ENCODE data around the gene CEMIP. TPM values are rescaled to one million over a fixed set of nuclear protein-coding genes. Genes with fewer than 3 reads are reported as not detected.

The CEMIP gene
- total RNA-seq, 1 experiment from 2014 or later = not detected

DNA sequence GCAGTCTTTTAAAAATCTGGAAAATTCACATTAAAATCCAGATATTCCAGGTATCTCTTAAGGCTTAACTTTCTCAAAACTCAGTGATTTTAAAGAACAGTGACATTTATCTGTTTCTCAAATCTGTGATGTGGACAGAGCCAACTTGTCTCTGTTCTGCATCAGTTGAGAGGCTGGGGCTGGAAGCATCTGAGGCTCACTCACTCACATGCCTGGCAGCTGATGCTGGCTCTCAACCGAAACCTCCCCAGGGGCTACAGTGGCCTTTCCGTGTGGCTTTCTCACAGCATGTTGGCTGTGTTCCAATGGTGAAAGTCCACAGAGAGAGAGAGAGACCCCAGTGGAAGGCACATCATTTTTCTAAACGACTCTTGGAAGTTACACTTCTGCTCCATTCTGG, 53.5 kb downstream of the CEMIP start:
- in situ Hi-C loops (cut with HindIII; ENCODE audit: low pct_unique_long_range_greater_than_20kb, low sequenced_read_pairs) = no loop called here

GRCh38 chr15:80834402-80834801, 55.2 kb downstream of the CEMIP start:
- in situ Hi-C loops (cut with HindIII; ENCODE audit: low pct_unique_long_range_greater_than_20kb, low sequenced_read_pairs) = no loop called here
- DNase-seq (ENCODE audit: low read depth) = no peak

More for the DNA sequence above, 53.5 kb downstream of the CEMIP start:
- DNase-seq (ENCODE audit: low read depth) = no peak

DNA sequence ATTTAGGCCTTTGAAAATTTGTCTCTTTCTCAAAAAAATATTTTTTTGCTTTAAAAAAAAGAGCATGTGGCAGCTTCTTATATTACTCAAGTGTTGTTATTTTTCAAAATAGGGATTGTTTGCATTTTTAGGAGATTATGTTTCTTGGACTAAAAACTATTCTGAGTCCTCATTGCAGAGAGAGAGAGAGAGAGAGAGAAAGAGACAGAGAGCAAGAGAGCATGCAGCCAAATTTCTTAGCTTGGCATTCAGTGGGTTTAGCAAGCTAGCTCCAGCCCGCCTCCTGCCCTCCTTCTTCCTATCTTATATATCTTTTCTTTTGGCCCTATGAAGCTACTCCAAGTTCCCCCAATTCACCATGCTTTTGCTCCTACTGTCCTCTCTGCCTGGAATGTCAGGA, 55.7 kb downstream of the CEMIP start:
- in situ Hi-C loops (cut with HindIII; ENCODE audit: low pct_unique_long_range_greater_than_20kb, low sequenced_read_pairs) = no loop called here

GRCh38 chr15:80835336-80835735, 56.2 kb downstream of the CEMIP start:
- no peak for DNase-seq (ENCODE audit: low read depth)
- in situ Hi-C loops (cut with HindIII; ENCODE audit: low pct_unique_long_range_greater_than_20kb, low sequenced_read_pairs) = no loop called here

More for the DNA sequence above, 55.7 kb downstream of the CEMIP start:
- no peak for DNase-seq (ENCODE audit: low read depth)

- no peak for DNase-seq (ENCODE audit: low read depth)
- in situ Hi-C loops (cut with HindIII; ENCODE audit: low pct_unique_long_range_greater_than_20kb, low sequenced_read_pairs) = no loop called here
Measured at GRCh38 chr15:80836223-80836622, 57.1 kb downstream of the CEMIP start.

DNA sequence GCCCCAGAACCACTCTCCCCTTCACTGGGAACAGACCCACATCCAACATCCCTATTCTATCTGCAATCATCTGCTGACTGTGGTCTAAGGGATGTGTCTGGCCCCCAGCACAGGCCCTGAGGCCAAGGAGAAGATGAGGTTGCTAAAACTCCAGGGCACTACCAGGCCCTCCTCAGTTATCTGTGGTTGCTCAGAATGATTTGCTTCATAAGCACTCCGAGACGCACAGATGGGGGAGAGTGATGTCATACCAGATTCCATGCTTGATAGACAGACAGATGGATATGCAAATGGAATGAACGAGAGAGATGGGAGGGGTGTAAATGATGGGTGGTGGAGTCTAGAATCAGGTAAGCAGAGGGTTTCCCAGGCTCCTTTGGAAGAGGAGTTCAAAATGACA, 57.8 kb downstream of the CEMIP start:
- DNase-seq (ENCODE audit: low read depth) = no peak
- in situ Hi-C loops (cut with HindIII; ENCODE audit: low pct_unique_long_range_greater_than_20kb, low sequenced_read_pairs) = no loop called here

DNA sequence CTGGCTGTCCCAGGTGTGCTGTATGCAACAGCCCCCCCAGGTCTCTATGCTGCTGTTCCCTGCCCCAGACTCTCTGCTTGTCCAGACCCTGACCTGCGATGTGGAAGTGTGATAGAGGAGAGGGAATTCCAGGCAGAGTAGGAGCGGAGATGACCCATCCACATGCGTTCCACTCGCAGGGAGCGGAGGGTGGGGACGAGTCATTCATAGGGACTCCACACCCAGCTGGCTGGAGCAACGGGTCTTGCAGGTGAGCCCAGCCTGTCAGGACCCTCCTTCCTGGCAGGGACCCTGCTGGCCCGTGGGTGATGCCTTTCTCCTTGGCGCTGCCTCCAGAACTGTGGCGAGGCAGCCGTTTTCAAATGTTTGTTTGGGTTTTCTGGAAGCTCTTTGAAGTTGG, 58.8 kb downstream of the CEMIP start:
- DNase-seq (ENCODE audit: low read depth) = no peak
- in situ Hi-C loops (cut with HindIII; ENCODE audit: low pct_unique_long_range_greater_than_20kb, low sequenced_read_pairs) = no loop called here

- in situ Hi-C loops (cut with HindIII; ENCODE audit: low pct_unique_long_range_greater_than_20kb, low sequenced_read_pairs) = no loop called here
Measured at GRCh38 chr15:80838666-80839065, 59.5 kb downstream of the CEMIP start.

GRCh38 chr15:80839764-80840130, 60.6 kb downstream of the CEMIP start:
- in situ Hi-C loops (cut with HindIII; ENCODE audit: low pct_unique_long_range_greater_than_20kb, low sequenced_read_pairs) = no loop called here
- no peak for DNase-seq (ENCODE audit: low read depth)

More at GRCh38 chr15:80838666-80839065, 59.5 kb downstream of the CEMIP start:
- no peak for DNase-seq (ENCODE audit: low read depth)

DNA sequence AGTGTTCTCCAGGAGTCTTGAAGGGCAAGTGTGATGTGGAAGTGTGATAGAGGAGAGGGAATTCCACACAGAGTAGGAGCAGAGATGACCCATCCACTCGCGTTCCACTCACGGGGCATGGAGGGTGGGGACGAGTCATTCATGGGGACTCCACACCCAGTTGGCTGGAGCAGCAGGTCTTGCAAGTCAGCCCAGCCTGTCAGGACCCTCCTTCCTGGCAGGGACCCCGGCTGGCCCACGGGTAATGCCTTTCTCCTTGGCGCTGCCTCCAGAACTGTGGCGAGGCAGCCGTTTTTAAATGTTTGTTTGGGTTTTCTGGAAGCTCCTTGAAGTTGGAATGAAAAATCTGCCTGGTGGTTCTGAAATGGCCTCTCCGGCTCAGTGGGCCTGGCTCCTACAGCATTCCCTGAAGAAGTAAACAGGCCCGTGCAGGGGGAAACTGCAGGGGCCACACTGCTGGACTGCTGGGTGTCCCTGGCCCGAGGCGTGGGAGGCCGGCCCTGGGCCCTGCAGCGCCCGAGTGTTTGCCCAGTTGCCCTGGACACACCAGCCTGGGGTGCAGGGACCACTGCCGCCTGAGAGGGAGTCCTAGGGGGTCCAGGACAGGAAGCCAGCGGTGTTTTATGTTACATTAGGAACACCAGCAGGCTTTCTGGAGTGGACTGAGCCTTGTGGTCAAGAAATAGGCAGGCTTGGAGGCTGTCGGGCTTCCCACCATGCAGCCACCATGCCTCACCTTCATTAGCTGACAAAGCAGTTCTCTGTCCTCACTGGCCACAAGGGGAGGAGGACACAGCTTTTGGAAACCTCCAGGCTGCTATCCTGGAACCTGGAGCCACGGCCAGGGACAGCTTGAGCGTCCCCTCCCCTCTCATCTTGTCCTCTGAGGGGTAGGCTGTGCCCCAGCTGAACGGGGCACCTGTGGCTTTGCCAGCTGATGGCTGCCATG, 61.3 kb downstream of the CEMIP start:
- DNase-seq (ENCODE audit: low read depth) = no peak
- in situ Hi-C loops (cut with HindIII; ENCODE audit: low pct_unique_long_range_greater_than_20kb, low sequenced_read_pairs) = no loop called here

GRCh38 chr15:80841541-80841940, 62.4 kb downstream of the CEMIP start:
- in situ Hi-C loops (cut with HindIII; ENCODE audit: low pct_unique_long_range_greater_than_20kb, low sequenced_read_pairs) = no loop called here
- no peak for DNase-seq (ENCODE audit: low read depth)

GRCh38 chr15:80844011-80844732, 65.0 kb downstream of the CEMIP start:
- no peak for DNase-seq (ENCODE audit: low read depth)
- in situ Hi-C loops (cut with HindIII; ENCODE audit: low pct_unique_long_range_greater_than_20kb, low sequenced_read_pairs) = no loop called here

- DNase-seq (ENCODE audit: low read depth) = no peak
- in situ Hi-C loops (cut with HindIII; ENCODE audit: low pct_unique_long_range_greater_than_20kb, low sequenced_read_pairs) = no loop called here
Measured at GRCh38 chr15:80846031-80846815, 67.1 kb downstream of the CEMIP start.

DNA sequence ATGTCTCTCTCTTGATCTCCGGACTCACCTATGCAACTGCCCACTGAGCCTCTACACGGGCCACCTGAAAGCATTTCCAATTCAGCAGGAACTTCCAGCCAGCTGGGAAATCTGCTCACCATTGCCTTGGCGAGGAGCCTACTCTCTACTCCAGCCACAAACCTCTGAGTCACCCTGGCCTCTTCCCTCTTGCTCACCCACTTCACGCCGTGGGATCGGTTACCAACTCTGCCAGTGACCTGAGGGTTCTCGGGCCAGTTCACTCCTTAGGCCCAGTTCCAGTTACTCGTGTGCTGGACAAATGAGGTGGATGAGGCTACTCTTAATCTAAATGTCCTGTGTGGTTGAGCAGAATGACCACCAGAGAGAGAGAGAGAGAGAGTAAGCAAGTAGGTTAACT, 70.1 kb downstream of the CEMIP start:
- in situ Hi-C loops (cut with HindIII; ENCODE audit: low pct_unique_long_range_greater_than_20kb, low sequenced_read_pairs) = no loop called here
- DNase-seq (ENCODE audit: low read depth) = peak; percentile 46

- DNase-seq (ENCODE audit: low read depth) = peak; percentile 39
- in situ Hi-C loops (cut with HindIII; ENCODE audit: low pct_unique_long_range_greater_than_20kb, low sequenced_read_pairs) = no loop called here
Measured at GRCh38 chr15:80850941-80851451, 71.8 kb downstream of the CEMIP start.

GRCh38 chr15:80852676-80853075, 73.5 kb downstream of the CEMIP start:
- in situ Hi-C loops (cut with HindIII; ENCODE audit: low pct_unique_long_range_greater_than_20kb, low sequenced_read_pairs) = no loop called here
- no peak for DNase-seq (ENCODE audit: low read depth)

DNA sequence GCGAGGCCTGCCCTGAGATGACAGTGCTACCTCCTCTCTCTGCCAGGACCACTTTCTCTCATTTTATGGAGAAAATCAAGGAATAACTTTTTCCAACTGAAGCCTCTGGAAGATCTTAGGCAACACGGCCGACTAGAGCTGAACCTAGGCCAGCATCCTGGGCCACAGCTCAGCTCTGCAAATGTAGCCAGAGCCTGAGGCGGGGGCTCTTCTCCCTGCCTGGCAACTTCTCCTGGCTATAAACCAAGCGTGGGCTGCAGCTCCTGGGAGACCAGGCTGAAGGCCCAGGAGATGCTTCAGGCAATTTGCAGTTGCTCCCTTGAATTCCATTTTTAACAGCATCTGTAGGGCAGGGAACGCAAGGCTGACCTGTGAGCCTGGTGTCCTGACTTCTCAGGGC, 74.9 kb downstream of the CEMIP start:
- DNase-seq (ENCODE audit: low read depth) = no peak
- in situ Hi-C loops (cut with HindIII; ENCODE audit: low pct_unique_long_range_greater_than_20kb, low sequenced_read_pairs) = no loop called here

DNA sequence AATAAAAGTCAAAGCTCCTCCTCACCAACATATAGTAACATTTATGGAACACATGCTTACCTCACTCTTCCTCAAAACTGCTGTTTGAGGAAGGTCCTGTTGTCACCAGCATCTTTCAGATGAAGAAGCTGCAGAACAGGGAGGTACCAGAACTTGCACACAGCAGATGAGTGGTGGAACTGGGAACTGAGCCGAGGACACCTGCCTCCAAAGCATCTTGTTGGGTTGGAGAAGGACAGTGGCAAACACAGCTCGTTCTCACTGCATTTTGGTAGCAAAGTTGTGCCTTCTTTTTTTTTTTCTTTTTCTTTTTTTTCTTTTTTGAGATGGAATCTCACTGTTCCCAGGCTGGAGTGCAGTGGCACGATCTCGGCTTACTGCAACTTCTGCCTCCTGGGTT, 76.0 kb downstream of the CEMIP start:
- no peak for DNase-seq (ENCODE audit: low read depth)
- in situ Hi-C loops (cut with HindIII; ENCODE audit: low pct_unique_long_range_greater_than_20kb, low sequenced_read_pairs) = no loop called here
